Measurements from ENCODE around the gene SPAG8. TPM values are rescaled to one million over a fixed set of nuclear protein-coding genes. Genes with fewer than 3 reads are reported as not detected.

Gene SPAG8
- total and polyA plus RNA-seq, 2 donors from 2014 or later: 2.4 to 6.1 TPM

- intact Hi-C loops (cut with DNase I): no loop called here
- Histone ChIP-seq H3K27ac (ENCODE audit: low read depth in 2 of 2, low read length in 2 of 2) (peak overlapping the region; percentile 98 to 99), H3K9me3 (ENCODE audit: control insufficient read depth in 2 of 3, insufficient read depth in 1 of 3, low read length in 3 of 3) (no peaks in the 10 kb centered on the region), H3K9ac (ENCODE audit: low read length in 3 of 3) (peak overlapping the region; percentile 37 to 87 (median 82)), H3K27me3 (ENCODE audit: control insufficient read depth, insufficient read depth, low read length) (no peaks in the 10 kb centered on the region), H3K4me1 (ENCODE audit: control insufficient read depth in 2 of 3, insufficient read depth in 2 of 3, low read depth in 1 of 3, low read length in 3 of 3) (peaks cover 0 to 27% (median 17%) of the 10 kb centered on the region in 3 donors), H3K4me3 (ENCODE audit: low read length in 3 of 3) (peak overlapping the region; percentile 55 to 71 (median 65)), H3K36me3 (ENCODE audit: control insufficient read depth in 2 of 3, insufficient read depth in 3 of 3, low read length in 3 of 3) (peaks cover 0 to under 1% (median 0%) of the 10 kb centered on the region in 3 donors)
- DNase-seq (peak; percentile 72 to 94 (median 82)), FAIRE-seq (no peak)
- peak; percentile 2 for TF ChIP-seq CTCF (IDR thresholded peaks at IDR 0.05; ENCODE audit: borderline replicate concordance, extremely low read depth, insufficient read depth)
These were observed 2.2 kb upstream of the SPAG8 start for GRCh38 chr9:35814106-35814840.

- H3K9me3 ChIP-seq (ENCODE audit: control insufficient read depth in 2 of 3, insufficient read depth in 1 of 3, low read length in 3 of 3): no peaks in the 10 kb centered on the region
- FAIRE-seq (no peak), DNase-seq (peak in 2 of 5 donors; percentile 47 to 61)
- peaks cover 0 to 2% (median 0%) of the 10 kb centered on the region in 3 donors for H3K36me3 ChIP-seq (ENCODE audit: control insufficient read depth in 2 of 3, insufficient read depth in 3 of 3, low read length in 3 of 3)
- H3K27ac ChIP-seq (ENCODE audit: low read depth in 2 of 2, low read length in 2 of 2): peak overlapping the region; percentile 98 to 99
- H3K4me3 ChIP-seq (ENCODE audit: low read length in 3 of 3): peak overlapping the region in 2 of 3 donors; percentile 42 to 65
- intact Hi-C loops (cut with DNase I): no loop called here
- no peaks in the 10 kb centered on the region for H3K27me3 ChIP-seq (ENCODE audit: control insufficient read depth, insufficient read depth, low read length)
- peak overlapping the region in 1 of 3 donors; percentile 82 for H3K9ac ChIP-seq (ENCODE audit: low read length in 3 of 3)
- peaks cover 0 to 27% (median 17%) of the 10 kb centered on the region in 3 donors for H3K4me1 ChIP-seq (ENCODE audit: control insufficient read depth in 2 of 3, insufficient read depth in 2 of 3, low read depth in 1 of 3, low read length in 3 of 3)
- TF ChIP-seq CTCF (IDR thresholded peaks at IDR 0.05; ENCODE audit: borderline replicate concordance, extremely low read depth, insufficient read depth): no peak
These were observed 1.5 kb upstream of the SPAG8 start for GRCh38 chr9:35813434-35814105.

GRCh38 chr9:35811381-35812024 is 559 bp downstream of the SPAG8 start:
- Histone ChIP-seq H3K4me1 (ENCODE audit: control insufficient read depth in 2 of 3, insufficient read depth in 2 of 3, low read depth in 1 of 3, low read length in 3 of 3) (peaks cover 0 to 27% (median 17%) of the 10 kb centered on the region in 3 donors), H3K4me3 (ENCODE audit: low read length in 3 of 3) (peak overlapping the region; percentile 82 to 93 (median 82)), H3K27ac (ENCODE audit: low read depth in 2 of 2, low read length in 2 of 2) (no peak overlapping the region), H3K9ac (ENCODE audit: low read length in 3 of 3) (peak overlapping the region; percentile 48 to 77 (median 70)), H3K27me3 (ENCODE audit: control insufficient read depth, insufficient read depth, low read length) (no peaks in the 10 kb centered on the region), H3K9me3 (ENCODE audit: control insufficient read depth in 2 of 3, insufficient read depth in 1 of 3, low read length in 3 of 3) (no peaks in the 10 kb centered on the region), H3K36me3 (ENCODE audit: control insufficient read depth in 2 of 3, insufficient read depth in 3 of 3, low read length in 3 of 3) (peaks cover 0 to 9% (median 9%) of the 10 kb centered on the region in 3 donors)
- FAIRE-seq (no peak), DNase-seq (peak in 1 of 5 donors; percentile 56)
- intact Hi-C loops (cut with DNase I): no loop called here
- no peak for TF ChIP-seq CTCF (IDR thresholded peaks at IDR 0.05; ENCODE audit: borderline replicate concordance, extremely low read depth, insufficient read depth)
